Right ventricle myocardium superior (tissue), 1 donor: ENCODE data around the gene MEF2B. TPM values are rescaled to one million over a fixed set of nuclear protein-coding genes. Genes with fewer than 3 reads are reported as not detected.

Experiments used
- total RNA-seq: library from RNA; stranded (reverse); fragmentation: NEBNext Ultra II Directional; extraction: Animal tissue kit (Norgen Biotek cat#: 25700); gene quantifications from one replicate; pipeline ENCODE4 v1.2.1, GENCODE V29; 2021
- donor health status: DM: no; HTN: yes; CAD: no; lungs with severe emphysema.

MEF2B gene
- total RNA-seq, 1 donor from 2014 or later = 0.83 TPM

Other genes starting within 250 kb of the MEF2B start
- 9.9 TPM for gene HOMER3, start 229.0 kb downstream of the MEF2B start, total RNA-seq
- gene SUGP2, start 136.7 kb downstream of the MEF2B start, total RNA-seq = 58.8 TPM
- 15.1 TPM for gene ARMC6, start 136.7 kb downstream of the MEF2B start, total RNA-seq
- 27.2 TPM for gene SLC25A42, start 106.3 kb downstream of the MEF2B start, total RNA-seq
- 23.0 TPM for gene TMEM161A, start 31.8 kb downstream of the MEF2B start, total RNA-seq
- gene BORCS8, start 21.9 kb upstream of the MEF2B start, total RNA-seq = 21.0 TPM
- 33.9 TPM for gene RFXANK, start 22.0 kb upstream of the MEF2B start, total RNA-seq
- gene NR2C2AP, start 33.2 kb upstream of the MEF2B start, total RNA-seq = 5.9 TPM
- gene NCAN, start 41.7 kb upstream of the MEF2B start, total RNA-seq = not detected
- gene TM6SF2, start 103.0 kb upstream of the MEF2B start, total RNA-seq = 0.32 TPM
- 37.2 TPM for gene SUGP1, start 150.2 kb upstream of the MEF2B start, total RNA-seq
- gene MAU2, start 150.6 kb upstream of the MEF2B start, total RNA-seq = 32.8 TPM
- gene GATAD2A, start 235.4 kb upstream of the MEF2B start, total RNA-seq = 24.3 TPM